Stimulated activated naive CD8-positive, alpha-beta T cell treated with anti-CD3 and anti-CD28 coated beads, Interleukin-15, Interleukin-2, amounts not matched to agents 100 ng/mL and 50 ng/mL, for 24 hours (primary cell): ENCODE data around the gene LRMDA.

Experiments
- H3K27ac Mint-ChIP-seq: one replicate; pipeline ENCODE4 v1.8.0; 2021; ENCODE audit warnings: mild to moderate bottlenecking, mixed read lengths
- H3K27me3 Mint-ChIP-seq: one replicate; pipeline ENCODE4 v1.8.0; 2021; ENCODE audit warnings: mixed read lengths
- H3K36me3 Mint-ChIP-seq: one replicate; pipeline ENCODE4 v1.8.0; 2021; ENCODE audit warnings: low read depth, mixed read lengths
- H3K4me1 Mint-ChIP-seq: one replicate; pipeline ENCODE4 v1.8.0; 2021; ENCODE audit warnings: low read depth, mixed read lengths
- H3K4me3 Mint-ChIP-seq: one replicate; pipeline ENCODE4 v1.8.0; 2021; ENCODE audit warnings: mild to moderate bottlenecking, mixed read lengths
- H3K9me3 Mint-ChIP-seq: one replicate; pipeline ENCODE4 v1.8.0; 2021; ENCODE audit warnings: mixed read lengths

Gene LRMDA

DNA sequence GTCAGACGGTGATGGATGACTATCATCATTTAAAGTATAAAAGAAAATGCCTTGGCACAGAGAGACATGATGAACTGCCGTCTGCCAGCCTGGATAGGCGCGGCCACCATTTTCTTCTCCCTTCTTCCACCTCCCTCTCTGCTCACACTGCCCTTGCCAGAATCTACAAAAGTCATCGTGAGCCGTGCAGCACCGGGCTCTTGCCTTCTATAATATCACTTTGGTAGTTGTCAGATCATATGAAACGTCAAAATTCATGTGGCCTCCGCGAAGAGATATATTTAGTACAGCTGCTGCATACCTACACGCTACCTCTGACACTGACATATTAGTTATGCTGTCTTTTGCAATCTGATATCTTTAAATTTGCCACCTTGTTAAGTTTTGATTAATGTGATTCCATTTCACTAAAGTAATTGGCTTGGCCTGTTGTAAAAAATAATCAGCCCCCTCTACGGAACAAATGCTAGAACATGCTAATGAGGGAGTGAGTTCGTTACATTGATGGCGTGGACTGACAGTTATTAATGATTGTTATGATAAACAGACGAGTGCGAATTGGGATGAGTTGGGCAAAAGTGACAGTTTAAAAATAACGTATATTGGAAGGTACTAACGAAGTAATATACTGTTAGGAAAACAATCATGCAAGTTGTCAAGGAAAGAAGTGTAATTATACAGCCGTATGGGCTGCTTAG lies 214.9 kb downstream of the LRMDA start:
- H3K27ac Mint-ChIP-seq, result no peak overlapping the region
- H3K9me3 Mint-ChIP-seq, result no peaks in the 10 kb centered on the region
- no peak overlapping the region for H3K4me3 Mint-ChIP-seq
- H3K27me3 Mint-ChIP-seq, result peaks cover 9% of the 10 kb centered on the region
- H3K36me3 Mint-ChIP-seq, result no peaks in the 10 kb centered on the region
- H3K4me1 Mint-ChIP-seq, result no peaks in the 10 kb centered on the region

DNA sequence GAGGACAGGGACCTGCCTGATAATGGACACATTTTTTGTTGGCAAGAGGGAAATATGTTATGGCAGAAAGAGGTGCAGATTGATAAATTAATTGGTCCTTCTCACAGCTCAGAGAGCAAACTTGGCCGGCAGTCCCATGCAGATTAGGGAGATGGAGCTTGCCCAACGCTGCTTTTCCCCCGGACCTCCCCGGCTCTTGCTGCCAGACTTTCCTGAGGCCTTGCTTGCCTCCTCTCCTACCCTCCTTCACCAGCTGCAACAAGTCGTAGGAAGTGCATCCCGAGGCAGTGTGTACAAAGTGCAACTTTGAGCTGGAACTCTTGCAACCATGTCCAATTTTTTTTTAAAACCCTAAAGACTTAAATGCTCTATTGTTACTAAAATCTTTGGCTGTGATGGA lies 215.5 kb downstream of the LRMDA start:
- H3K36me3 Mint-ChIP-seq, result no peaks in the 10 kb centered on the region

DNA sequence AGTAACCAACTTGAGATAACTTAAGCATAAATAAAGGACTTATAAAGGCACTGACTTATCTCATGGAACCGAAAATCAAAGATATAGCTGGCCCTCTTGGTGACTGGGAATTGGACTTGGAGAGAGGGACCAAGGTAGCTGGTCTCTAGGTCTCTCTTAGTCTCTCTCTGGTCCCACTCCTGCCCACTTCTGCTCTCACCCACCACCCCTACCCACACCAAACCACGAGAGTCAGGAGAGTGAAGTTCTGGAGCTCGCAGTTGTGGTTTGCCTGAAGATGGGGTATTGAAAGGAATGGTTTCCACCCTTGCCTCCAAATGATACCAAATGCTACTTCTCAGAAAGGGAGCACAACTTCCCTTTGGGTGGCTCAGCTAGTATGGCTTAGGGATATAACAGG lies 216.3 kb downstream of the LRMDA start:
- Mint-ChIP-seq H3K27me3 (peaks cover 9% of the 10 kb centered on the region), H3K4me3 (no peak overlapping the region), H3K27ac (no peak overlapping the region)

More for the DNA sequence above, 215.5 kb downstream of the LRMDA start:
- no peak overlapping the region for H3K27ac Mint-ChIP-seq
- no peaks in the 10 kb centered on the region for H3K9me3 Mint-ChIP-seq
- H3K27me3 Mint-ChIP-seq, result peaks cover 9% of the 10 kb centered on the region
- H3K4me3 Mint-ChIP-seq, result no peak overlapping the region
- no peaks in the 10 kb centered on the region for H3K4me1 Mint-ChIP-seq

DNA sequence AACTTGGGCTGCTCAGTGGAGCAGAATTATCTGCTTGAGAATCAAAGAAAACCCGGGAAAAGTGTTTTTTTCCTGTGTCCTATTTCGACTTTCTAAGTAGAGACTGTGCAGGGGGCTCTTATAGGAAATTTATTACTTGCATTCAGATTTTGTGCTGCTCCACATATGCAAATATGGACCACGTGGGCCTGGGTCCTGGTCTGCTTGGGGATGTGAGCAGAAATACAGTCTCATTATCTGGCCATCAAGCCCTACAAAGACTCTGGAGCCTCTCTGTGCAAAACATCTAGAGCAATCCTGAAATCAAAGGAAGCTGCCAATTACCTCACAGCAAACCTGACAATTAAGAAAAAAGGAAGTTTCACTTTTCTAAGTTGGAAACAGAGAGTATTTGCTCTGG lies 216.9 kb downstream of the LRMDA start:
- Mint-ChIP-seq H3K27me3 (peaks cover 9% of the 10 kb centered on the region), H3K36me3 (no peaks in the 10 kb centered on the region), H3K4me1 (no peaks in the 10 kb centered on the region), H3K4me3 (no peak overlapping the region), H3K27ac (no peak overlapping the region), H3K9me3 (no peaks in the 10 kb centered on the region)

More for the DNA sequence above, 216.3 kb downstream of the LRMDA start:
- no peaks in the 10 kb centered on the region for H3K4me1 Mint-ChIP-seq
- H3K9me3 Mint-ChIP-seq, result no peaks in the 10 kb centered on the region
- H3K36me3 Mint-ChIP-seq, result no peaks in the 10 kb centered on the region

DNA sequence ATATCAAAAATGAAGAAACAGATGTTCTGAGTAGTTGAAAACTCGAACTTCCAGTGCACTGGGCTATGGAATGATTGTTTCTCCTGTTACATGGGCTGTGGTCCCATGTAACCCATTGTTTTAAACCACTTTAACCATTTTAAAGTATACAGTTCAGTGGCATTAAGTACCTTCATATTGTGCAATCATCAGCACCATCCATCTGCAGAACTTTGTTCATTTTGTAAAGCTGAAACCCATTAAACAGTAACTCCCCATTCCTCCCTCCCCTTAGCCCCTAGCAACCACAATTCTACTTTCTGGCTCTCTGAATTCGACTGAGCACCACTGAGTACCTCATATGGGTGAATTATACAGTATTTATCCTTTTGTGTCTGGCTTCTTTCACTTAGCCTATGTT lies 217.4 kb downstream of the LRMDA start:
- H3K9me3 Mint-ChIP-seq, result no peaks in the 10 kb centered on the region
- H3K4me3 Mint-ChIP-seq, result no peak overlapping the region
- no peaks in the 10 kb centered on the region for H3K4me1 Mint-ChIP-seq
- H3K27ac Mint-ChIP-seq, result no peak overlapping the region
- peaks cover 10% of the 10 kb centered on the region for H3K27me3 Mint-ChIP-seq
- no peaks in the 10 kb centered on the region for H3K36me3 Mint-ChIP-seq

DNA sequence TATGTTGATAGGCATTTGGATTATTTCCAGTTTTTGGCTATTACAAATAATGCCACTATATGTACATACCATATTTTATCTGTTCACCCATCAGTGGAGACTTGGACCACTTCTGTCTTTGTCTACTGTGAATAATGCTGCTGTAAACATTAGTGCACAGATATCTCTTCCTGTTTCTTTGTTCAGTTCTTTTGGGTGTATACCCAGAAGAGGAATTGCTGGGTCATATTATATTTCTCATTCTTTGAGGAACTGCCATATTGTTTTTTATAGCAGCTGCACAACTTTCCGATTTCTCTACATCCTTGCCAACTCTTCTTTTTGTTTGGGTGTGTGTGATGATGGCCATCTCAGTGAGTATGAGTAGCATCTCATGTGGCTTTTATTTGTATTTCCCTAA lies 218.0 kb downstream of the LRMDA start:
- H3K9me3 Mint-ChIP-seq, result no peaks in the 10 kb centered on the region
- no peaks in the 10 kb centered on the region for H3K4me1 Mint-ChIP-seq
- no peak overlapping the region for H3K4me3 Mint-ChIP-seq
- H3K27ac Mint-ChIP-seq, result no peak overlapping the region
- no peaks in the 10 kb centered on the region for H3K36me3 Mint-ChIP-seq
- H3K27me3 Mint-ChIP-seq, result peaks cover 12% of the 10 kb centered on the region

DNA sequence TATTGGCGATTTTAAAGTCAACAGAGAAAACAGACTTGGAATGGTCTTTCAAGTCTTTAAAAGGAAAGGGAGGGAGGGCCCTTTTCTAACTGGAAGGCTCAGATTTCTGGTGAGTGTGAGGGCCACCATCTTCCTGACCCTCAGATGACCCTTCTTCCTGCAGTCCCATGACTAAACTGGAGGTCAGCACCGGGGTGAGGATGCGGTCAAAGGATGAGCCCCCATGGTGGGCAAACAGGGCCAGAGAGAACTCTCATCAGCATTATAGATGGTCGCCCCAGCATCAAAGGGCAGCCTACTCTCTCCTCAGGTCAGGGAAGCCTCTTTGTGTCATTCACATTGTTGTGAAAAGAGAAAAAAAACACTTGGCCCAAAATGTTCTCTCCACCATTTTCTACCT lies 219.2 kb downstream of the LRMDA start:
- Mint-ChIP-seq H3K36me3 (no peaks in the 10 kb centered on the region), H3K4me3 (no peak overlapping the region), H3K4me1 (no peaks in the 10 kb centered on the region), H3K27ac (no peak overlapping the region), H3K9me3 (no peaks in the 10 kb centered on the region), H3K27me3 (peaks cover 12% of the 10 kb centered on the region)

DNA sequence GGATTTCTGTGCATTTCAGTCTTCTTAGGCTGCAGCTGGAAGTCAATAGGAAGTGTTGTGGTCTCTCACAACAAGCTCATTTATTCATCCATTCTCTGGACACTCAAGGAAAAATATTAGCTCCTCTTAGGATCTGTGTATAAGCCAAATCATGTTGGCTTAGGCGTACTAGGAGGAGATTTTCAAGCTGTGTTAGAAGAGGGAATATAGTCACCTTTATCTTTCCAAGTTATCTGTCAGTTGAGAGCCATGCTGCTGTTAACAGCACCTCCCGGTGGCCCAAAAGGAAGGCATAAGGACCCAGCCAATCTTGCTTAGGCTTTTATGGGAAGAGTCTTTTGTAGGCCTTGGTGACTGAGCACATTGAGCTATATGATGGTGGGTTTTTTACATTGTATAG lies 220.0 kb downstream of the LRMDA start:
- H3K4me1 Mint-ChIP-seq, result no peaks in the 10 kb centered on the region
- H3K27ac Mint-ChIP-seq, result no peak overlapping the region
- no peak overlapping the region for H3K4me3 Mint-ChIP-seq
- no peaks in the 10 kb centered on the region for H3K9me3 Mint-ChIP-seq
- peaks cover 12% of the 10 kb centered on the region for H3K27me3 Mint-ChIP-seq
- no peaks in the 10 kb centered on the region for H3K36me3 Mint-ChIP-seq

DNA sequence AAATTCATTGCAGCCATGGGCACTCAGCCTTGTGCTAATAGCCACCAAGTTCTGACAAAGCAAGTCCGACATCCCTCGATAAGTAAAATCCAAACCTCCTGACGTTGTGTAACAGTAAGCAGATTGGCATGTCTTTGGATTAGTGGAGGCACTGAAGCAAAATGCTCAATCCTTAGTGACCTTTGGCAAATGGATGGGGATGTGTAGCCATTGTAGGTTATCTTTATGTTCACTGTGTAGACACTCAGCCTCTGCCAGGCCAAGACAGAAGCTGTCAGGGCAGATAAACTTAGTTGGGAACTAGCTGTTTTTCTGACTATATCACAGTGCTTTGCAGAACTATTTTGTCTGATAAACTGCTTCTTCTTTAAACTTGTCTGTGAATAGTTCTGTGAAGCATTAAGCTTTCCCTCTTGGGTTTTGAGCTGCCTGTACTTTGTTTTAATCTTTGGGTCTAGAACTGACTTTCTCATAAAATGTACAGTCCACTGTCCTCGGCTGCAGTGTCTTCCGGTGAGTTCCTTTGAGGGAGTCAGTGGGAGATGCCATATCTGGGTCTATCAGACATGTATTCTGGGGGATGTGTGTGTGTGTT lies 220.8 kb downstream of the LRMDA start:
- Mint-ChIP-seq H3K9me3 (no peaks in the 10 kb centered on the region), H3K4me3 (no peak overlapping the region), H3K4me1 (no peaks in the 10 kb centered on the region), H3K36me3 (no peaks in the 10 kb centered on the region), H3K27ac (no peak overlapping the region), H3K27me3 (peaks cover 10% of the 10 kb centered on the region)

DNA sequence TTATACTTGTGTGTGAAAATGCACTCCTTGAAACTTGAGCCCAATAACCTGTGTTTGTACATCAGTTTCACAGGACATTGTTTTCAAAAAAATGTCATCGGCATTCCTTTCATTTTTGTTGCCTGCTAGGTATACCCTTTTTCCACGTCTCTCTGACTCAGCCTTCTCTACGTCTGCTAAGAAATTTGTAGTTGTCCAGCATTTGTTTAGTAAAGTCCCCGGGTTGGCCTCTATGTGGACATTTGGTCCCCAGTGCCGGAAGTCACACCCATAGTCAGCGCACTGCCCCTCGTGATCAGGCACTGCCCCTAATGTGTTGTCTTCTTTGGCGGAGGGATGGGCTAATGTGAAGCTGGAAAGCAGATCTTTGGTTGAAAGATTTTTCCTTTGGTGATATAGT lies 222.3 kb downstream of the LRMDA start:
- Mint-ChIP-seq H3K27me3 (peaks cover 8% of the 10 kb centered on the region), H3K27ac (no peak overlapping the region), H3K4me3 (no peak overlapping the region), H3K9me3 (no peaks in the 10 kb centered on the region), H3K36me3 (no peaks in the 10 kb centered on the region), H3K4me1 (no peaks in the 10 kb centered on the region)

DNA sequence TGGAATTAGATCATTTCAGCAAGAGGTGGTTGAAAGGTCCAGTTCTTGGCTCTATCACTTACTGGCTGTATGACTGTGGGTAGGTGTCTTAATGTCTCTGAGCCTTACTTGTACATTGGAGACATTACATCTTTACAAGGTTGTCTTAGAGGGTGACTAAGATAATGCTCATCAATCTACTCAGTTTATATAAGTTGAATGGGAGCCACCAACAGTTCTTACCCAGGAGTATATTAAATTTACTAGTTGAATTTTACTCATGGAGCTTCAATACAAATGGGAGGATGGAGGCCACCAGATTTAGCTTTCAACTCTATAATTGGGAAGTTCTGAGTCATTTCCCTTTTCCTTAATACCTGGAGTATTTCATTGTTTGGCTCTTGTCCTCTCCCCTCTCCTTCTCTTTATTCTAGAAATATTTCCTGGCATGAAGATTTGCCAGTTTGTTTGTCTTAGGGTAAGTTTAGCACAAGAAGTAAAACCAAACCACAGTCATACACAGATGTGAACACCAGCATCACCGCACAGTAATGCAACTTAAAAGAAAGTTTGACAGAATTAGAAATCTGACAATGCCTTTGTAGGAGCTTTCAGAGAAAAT lies 222.8 kb downstream of the LRMDA start:
- Mint-ChIP-seq H3K4me3 (no peak overlapping the region), H3K4me1 (no peaks in the 10 kb centered on the region), H3K36me3 (no peaks in the 10 kb centered on the region), H3K9me3 (no peaks in the 10 kb centered on the region), H3K27me3 (peaks cover 11% of the 10 kb centered on the region), H3K27ac (no peak overlapping the region)

DNA sequence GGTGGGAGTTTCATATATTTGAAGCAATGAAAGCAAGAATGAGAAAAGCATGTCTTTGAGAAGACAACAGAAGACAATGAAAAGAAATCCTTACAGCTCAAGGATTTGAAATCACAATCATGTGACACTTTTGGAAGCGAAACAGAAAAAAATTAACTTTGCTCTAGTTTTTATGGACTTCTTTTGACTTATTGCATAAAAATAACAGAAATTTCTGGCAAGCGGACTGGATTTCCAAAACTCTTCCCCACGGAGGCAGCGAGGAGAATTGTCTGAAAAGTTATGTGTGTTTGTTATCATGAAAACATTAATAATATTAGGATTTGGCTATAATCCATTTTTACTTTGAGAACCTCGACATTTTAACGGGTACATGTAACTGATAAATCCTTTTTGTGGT lies 223.3 kb downstream of the LRMDA start:
- Mint-ChIP-seq H3K4me1 (no peaks in the 10 kb centered on the region), H3K27me3 (peaks cover 11% of the 10 kb centered on the region), H3K36me3 (no peaks in the 10 kb centered on the region), H3K9me3 (no peaks in the 10 kb centered on the region), H3K27ac (no peak overlapping the region), H3K4me3 (no peak overlapping the region)

DNA sequence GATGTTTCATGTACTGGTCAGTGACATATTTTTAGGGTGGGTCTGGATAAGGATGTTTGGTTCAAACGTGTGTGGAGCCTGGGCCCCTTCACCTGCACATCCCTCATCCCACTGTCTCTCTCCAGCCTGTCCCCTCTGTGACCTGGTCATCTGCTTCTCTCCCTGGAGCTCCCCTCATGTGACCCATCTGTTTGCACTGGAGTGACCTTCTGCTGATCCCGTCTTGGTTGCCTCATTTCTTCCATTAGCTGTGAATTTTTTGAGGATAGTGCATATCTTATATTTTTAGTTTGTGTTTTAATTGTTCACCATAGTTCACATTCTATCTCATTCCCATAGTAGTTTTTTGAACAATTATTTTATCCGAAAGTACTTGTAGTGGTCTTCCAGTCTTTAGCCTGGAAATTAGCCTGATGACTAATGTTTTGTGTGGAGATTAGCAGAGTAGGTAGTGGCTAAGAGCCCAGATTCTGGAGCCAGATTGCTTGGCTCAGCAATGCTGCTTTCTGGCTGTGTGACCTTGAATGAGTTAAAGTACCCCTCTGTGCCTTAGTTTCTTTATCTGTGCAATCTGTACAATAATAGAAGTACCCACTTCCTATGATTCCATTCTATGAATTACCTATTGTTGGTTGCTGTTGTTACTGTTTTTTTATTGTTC lies 224.5 kb downstream of the LRMDA start:
- no peaks in the 10 kb centered on the region for H3K36me3 Mint-ChIP-seq
- no peaks in the 10 kb centered on the region for H3K9me3 Mint-ChIP-seq
- H3K4me3 Mint-ChIP-seq, result no peak overlapping the region
- no peaks in the 10 kb centered on the region for H3K4me1 Mint-ChIP-seq
- H3K27me3 Mint-ChIP-seq, result peaks cover 11% of the 10 kb centered on the region
- no peak overlapping the region for H3K27ac Mint-ChIP-seq

DNA sequence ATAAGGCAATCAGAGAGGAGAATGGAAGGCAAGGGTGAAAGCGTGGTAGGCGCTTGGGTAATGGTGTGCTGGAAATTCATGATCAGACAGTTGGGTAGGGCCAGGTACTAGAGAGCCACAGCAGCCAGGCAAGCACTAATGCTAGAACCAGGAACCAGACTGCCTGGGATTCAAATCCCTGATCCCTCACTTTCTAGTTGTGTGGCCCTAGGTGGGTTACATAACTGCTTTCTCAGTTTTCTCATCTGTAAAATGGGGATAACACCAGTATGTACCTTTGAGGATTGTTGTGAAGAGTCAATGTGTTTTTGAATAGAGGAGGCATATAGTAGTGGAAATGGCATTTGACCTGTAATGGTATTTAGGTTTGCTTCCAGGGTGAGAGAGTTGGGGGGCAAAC lies 225.9 kb downstream of the LRMDA start:
- no peak overlapping the region for H3K4me3 Mint-ChIP-seq
- no peaks in the 10 kb centered on the region for H3K9me3 Mint-ChIP-seq
- no peaks in the 10 kb centered on the region for H3K36me3 Mint-ChIP-seq
- no peaks in the 10 kb centered on the region for H3K4me1 Mint-ChIP-seq
- H3K27ac Mint-ChIP-seq, result no peak overlapping the region
- peaks cover 11% of the 10 kb centered on the region for H3K27me3 Mint-ChIP-seq

DNA sequence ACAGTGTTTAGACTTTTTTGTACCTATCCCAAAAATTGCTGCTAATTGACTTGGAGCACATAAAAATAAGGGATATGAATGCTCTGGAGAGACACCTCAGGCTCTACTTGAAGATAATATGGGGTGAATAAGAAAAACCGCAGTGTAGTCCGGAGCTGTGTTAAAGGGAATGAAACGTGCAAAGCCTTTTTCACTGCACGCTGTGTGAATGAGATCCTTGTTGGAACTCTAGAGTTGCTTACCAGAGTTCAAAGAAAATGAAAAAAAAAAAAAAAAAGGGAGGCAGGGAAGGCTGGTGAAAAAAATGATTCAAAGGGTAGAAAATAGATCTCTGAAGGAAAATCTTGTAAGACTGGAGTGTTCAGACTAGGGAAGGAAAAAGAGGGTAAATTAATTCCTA lies 226.6 kb downstream of the LRMDA start:
- Mint-ChIP-seq H3K27ac (no peak overlapping the region), H3K27me3 (peaks cover 11% of the 10 kb centered on the region), H3K36me3 (no peaks in the 10 kb centered on the region), H3K9me3 (no peaks in the 10 kb centered on the region), H3K4me3 (no peak overlapping the region), H3K4me1 (no peaks in the 10 kb centered on the region)
